DMS53 (cell line): ENCODE results near the gene C7orf33.
"Not testable (repeated sequence)": the region's sequence is repeated elsewhere in the genome, so short reads cannot be mapped to it uniquely, and the experiment has no call there.

ENCODE experiments used
- DNase-seq: peaks from one replicate; lab custom pipeline; 2025; lab: John Stamatoyannopoulos, UW

Gene C7orf33

GRCh38 chr7:148590471-148590870, at the start of gene C7orf33:
Gene C7orf33 (plus strand): TSS chr7:148590766. CDS start chr7:148590926, 160 bp downstream.
- DNase-seq = no peak

DNA sequence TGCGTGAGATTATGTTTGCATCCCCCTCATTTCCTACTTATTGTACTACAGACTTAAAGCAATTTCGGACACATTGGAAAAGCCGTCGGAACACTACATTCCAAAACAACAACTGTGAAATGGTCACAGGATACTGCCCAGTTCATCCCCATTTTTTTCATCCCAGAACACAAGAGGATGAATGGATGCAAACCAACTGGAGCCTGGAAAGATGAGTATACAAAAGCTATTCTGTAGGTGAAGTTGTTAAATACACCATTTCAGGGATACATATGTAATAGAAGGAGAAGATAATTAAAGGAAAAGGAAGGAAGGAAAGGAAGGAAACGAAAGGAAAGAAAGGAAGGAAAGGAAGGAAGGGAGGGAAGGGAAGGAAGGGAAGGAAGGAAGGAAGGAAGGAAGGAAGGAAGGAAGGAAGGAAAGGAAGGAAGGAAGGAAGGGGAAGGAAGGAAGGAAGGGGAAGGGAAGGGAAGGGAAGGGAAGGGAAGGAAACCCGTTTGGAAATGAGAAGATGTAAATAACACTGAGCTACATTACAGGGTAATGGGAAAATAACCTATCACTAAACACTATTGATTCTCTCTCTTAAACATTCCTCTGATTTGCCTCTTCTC, 48.6 kb upstream of the C7orf33 start:
- no peak for DNase-seq

DNA sequence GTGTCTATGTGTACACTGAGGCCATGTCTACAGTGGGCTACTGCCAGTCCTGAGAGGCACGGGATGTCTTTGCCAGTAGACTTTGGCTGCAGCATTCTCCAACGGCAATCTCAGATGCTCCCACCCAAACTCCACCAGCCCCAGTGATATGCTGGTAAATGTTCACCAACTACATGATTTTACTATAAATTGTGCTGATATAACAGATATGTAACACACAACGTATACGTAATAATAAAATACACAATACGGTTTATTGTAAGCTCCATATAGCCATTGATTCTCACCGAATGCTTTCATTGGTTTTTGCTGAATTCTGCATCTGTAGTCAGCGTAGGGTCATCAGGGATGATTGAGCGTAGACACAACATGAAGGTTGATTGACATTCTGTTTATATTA, 47.3 kb upstream of the C7orf33 start:
- no peak for DNase-seq

- no peak for DNase-seq
These were observed 45.4 kb upstream of the C7orf33 start for GRCh38 chr7:148545172-148545571.

- DNase-seq = no peak
These were observed 44.6 kb upstream of the C7orf33 start for GRCh38 chr7:148545932-148546331.

GRCh38 chr7:148546857-148547256, 43.7 kb upstream of the C7orf33 start:
- DNase-seq = no peak

- no peak for DNase-seq
These were observed 42.6 kb upstream of the C7orf33 start for GRCh38 chr7:148547951-148548350.

DNA sequence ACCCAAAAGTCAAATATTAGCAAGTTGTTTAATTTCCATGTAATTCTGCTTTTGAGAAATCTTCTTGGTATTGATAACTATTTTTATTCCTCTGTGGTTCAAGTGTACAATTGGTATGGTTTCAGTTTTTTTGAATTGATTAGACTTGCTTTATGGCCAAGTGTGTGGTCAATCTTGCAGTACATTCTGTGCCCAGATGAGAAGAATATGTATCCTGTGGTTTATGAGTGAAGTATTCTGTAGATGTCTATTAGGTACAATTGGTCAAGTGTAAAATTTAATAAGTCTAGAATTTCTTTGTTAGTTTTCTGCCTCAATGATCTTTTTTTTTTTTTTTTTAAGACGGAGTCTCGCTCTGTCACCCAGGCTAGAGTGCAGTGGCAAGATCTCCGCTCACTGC, 36.6 kb upstream of the C7orf33 start:
- no peak for DNase-seq

- peak; percentile 21 for DNase-seq
These were observed 33.7 kb upstream of the C7orf33 start for GRCh38 chr7:148556892-148557291.

- DNase-seq = no peak
These were observed 31.7 kb upstream of the C7orf33 start for GRCh38 chr7:148558914-148559313.

DNA sequence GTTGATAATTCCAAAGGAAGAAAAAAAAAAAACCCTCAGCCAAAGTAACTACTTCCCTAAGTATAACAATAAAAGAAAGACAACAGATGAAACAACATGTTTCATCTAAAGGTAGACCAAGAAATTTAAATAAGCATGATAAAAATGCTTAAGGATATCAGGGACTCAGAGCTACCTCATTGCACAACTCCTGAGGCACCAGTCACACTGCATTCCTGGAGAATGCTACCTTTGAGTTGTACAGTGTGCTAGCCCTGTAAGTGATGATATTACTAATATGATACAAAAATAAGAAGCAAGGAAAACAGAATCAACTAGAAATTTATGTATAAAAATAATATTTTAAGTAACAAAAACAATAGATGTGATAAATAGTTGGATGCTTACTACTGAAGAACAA, 29.5 kb upstream of the C7orf33 start:
- DNase-seq = no peak

DNA sequence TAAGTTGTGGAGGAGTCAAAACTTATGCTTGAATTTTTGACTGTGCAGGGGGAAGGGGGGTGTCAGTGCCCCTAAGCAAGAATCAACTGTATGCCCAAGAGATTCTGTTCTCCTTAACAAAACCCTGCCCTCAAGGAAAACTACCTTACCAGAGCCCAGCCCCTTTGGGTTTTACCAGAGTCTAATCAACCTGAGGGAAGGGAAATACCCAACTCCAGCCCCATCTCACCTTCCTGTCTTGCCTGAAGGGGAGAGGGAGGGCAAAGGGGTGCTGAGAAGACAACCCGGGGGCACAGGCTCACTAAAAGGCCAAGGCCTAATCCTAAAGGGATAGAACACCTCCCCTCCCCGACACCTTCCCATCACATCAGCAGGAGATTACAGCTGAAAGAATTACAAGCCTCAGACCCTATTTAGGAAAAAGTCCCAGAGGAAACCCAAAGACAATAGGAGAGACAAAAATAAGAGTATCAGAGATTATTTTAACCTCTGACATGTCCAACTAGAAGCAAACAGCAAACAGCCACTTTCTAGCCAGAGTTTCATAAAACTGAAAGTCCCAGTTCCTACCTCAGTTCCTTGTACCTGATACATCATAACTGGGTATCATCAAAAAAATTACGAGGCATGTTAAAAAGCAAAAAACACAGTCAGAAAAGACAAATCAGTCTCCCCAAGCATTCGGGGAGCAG, 26.8 kb upstream of the C7orf33 start:
- no peak for DNase-seq

DNA sequence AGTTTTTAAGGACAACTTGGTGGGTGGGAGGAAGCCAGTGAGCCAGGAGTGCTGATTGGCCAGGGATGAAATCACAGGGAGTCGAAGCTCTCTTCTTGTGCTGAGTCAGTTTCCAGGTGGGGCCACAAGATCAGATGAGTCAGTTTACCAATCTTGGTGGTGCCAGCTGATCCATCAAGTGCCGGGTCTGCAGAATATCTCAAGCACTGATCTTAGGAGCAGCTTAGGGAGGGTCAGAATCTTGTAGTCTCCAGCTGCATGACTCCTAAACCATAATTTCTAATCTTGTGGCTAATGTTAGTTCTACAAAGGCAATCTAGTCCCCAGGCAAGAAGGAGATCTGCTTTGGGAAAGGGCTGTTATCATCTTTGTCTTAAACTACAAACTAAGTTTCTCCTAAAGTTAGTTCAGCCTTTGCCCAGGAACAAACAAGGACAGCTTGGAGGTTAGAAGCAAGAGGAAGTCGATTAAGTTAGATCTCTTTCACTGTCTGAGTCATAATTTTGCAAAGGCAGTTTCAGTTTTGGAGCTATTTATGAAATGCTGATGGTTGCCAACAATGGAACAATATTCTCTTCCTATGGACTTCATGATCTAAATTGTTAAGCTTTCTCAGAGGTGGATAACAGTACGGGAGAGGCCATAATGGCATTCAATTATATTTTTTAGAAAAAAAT, 26.2 kb upstream of the C7orf33 start:
- DNase-seq = peak; percentile 12

- no peak for DNase-seq
These were observed 23.8 kb upstream of the C7orf33 start for GRCh38 chr7:148566736-148567135.

DNA sequence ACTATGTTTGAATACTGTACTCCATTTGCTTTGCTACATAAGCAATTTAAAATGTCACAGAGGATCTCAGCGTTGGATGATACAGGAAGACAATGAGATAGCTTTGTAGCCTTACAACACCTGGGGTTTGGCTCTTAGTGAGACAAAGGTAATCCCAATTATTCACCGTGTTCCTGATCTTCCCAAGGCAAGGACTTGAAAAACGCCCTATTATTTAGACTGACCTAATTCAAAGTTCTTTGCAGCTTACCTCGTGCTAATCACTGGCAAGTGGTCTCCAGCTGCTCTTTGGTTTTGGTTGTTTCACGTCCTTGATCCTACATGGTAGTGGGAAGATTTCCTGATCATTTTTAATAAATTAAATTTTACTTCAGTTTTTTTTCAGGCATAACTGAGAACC, 23.0 kb upstream of the C7orf33 start:
- no peak for DNase-seq

- no peak for DNase-seq
These were observed 20.1 kb upstream of the C7orf33 start for GRCh38 chr7:148570510-148570909.

DNA sequence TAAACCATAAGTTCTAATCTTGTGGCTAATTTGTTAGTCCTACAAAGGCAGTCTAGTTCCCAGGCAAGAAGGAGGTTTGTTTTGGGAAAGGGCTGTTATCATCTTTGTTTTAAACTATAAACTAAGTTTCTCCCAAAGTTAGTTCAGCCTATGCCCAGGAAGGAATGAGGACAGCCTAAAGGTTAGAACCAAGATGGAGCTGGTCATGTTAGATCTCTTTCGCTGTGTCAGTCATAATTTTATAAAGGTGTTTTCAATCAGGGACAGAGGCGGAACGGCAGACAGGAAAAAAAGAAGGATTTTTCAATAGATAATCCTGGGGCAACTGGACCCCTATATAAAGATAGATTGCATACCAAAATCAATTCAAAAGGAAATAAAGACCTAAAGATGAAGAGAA, 19.6 kb upstream of the C7orf33 start:
- not testable (repeated sequence) for DNase-seq

DNA sequence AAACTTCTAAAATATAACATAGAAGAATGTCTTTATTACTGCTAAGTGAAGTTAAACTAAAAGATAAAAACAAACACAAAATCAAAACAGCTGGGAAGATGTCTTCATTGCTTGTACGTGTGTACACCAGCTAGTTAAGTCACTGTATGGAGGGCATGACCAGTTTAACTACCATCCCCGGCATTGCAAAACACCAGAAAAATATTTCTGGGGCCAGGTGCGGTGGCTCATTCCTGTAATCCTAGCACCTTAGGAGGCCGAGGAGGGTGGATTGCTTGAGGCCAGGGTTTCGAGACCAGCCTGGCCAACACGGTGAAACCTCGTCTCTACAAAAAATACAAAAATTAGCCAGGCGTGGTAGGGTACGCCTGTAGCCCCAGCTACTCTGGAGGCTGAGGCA, 19.2 kb upstream of the C7orf33 start:
- DNase-seq = no peak

- DNase-seq = peak; percentile 80
These were observed 18.5 kb upstream of the C7orf33 start for GRCh38 chr7:148572067-148572522.

GRCh38 chr7:148573581-148573980, 17.0 kb upstream of the C7orf33 start:
- DNase-seq = not testable (repeated sequence)

DNA sequence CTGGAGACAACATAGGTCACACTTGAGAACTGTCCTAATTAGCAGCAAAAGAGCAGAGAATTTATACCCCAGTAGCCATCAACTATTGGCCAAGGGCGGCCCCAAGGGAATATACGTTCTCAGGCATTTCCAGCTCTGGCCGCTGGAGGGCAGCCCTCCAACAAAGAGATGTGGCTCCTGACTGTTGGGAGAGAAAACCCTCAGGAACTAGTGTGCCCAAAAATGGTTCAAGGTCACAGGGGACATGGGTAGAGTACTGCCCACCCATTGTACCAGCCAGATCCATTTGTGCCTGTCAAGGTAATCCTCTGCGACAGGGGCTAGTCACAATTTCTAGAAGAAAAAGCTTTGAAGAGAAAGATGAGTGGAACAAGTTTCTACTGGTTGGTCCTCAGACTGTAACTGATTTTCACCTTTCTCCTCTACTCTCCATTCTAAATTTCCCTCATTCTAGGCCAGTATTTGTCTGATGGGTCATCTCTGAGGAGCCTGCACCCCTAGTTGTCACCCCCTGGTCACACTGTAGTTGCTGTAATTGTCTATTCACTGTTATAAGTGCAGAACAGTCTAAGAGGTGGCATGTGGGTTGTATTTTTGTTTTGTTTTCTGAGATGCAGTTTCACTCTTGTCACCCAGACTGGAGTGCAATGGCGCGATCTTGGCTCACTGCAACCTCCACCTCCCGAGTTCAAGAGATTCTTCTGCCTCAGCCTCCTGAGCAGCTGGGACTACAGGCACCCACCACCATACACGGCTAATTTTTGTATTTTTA, 14.7 kb upstream of the C7orf33 start:
- DNase-seq = peak; percentile 80

DNA sequence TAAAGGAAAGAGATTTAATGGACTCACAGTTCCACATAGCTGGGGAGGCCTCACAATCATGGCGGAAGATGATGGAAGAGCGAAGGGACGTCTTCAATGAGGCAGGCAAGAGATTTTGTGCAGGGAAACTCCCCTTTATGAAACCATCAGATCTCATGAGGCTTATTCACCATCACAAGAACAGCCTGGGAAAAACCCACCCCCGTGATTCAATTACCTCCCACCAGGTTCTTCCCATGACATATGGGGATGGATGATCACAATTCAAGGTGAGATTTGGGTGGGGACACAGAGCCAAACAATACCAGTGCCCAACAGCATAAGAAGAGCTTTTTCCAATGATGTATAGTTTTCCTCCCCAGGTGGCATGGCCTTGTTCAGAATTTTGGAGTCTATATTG, 11.2 kb upstream of the C7orf33 start:
- DNase-seq = no peak
